KOPT-K1 (cell line): ENCODE data around the gene DNAJC6.

ENCODE experiments used
- H3K27ac ChIP-seq: fragments of 200-600 bp; sonication (generic); 2 replicates; pipeline ENCODE4 v1.5.1; 2016; ENCODE audit warnings: antibody characterized with exemption, mild to moderate bottlenecking, low read depth, low read length; ENCODE audit not compliant: poor library complexity, severe bottlenecking
- H3K36me3 ChIP-seq: fragments of 200-600 bp; sonication (generic); 2 replicates; pipeline ENCODE4 v1.5.1; 2017; ENCODE audit warnings: antibody characterized with exemption, mild to moderate bottlenecking, low read length, moderate library complexity; ENCODE audit not compliant: insufficient read depth
- H3K9me3 ChIP-seq: fragments of 200-600 bp; sonication (generic); 2 replicates; pipeline ENCODE4 v1.5.1; 2017; ENCODE audit warnings: antibody characterized with exemption, low read length, mild to moderate bottlenecking; ENCODE audit not compliant: insufficient read depth, poor library complexity, severe bottlenecking

The DNAJC6 gene

GRCh38 chr1:65393928-65394327 is 84.6 kb downstream of the DNAJC6 start:
- Histone ChIP-seq H3K36me3 (no peaks in the 10 kb centered on the region), H3K9me3 (no peaks in the 10 kb centered on the region), H3K27ac (no peak overlapping the region)

GRCh38 chr1:65395887-65396612 is 86.7 kb downstream of the DNAJC6 start:
- Histone ChIP-seq H3K27ac (no peak overlapping the region), H3K36me3 (no peaks in the 10 kb centered on the region)

GRCh38 chr1:65398083-65398482 is 88.7 kb downstream of the DNAJC6 start:
- no peaks in the 10 kb centered on the region for H3K9me3 ChIP-seq
- no peaks in the 10 kb centered on the region for H3K36me3 ChIP-seq
- H3K27ac ChIP-seq: no peak overlapping the region

More at GRCh38 chr1:65395887-65396612, 86.7 kb downstream of the DNAJC6 start:
- no peaks in the 10 kb centered on the region for H3K9me3 ChIP-seq

GRCh38 chr1:65399003-65399402 is 89.7 kb downstream of the DNAJC6 start:
- H3K9me3 ChIP-seq: no peaks in the 10 kb centered on the region
- no peaks in the 10 kb centered on the region for H3K36me3 ChIP-seq
- no peak overlapping the region for H3K27ac ChIP-seq

- Histone ChIP-seq H3K9me3 (no peaks in the 10 kb centered on the region), H3K36me3 (no peaks in the 10 kb centered on the region), H3K27ac (no peak overlapping the region)
These were observed 92.3 kb downstream of the DNAJC6 start for GRCh38 chr1:65401612-65402011.

GRCh38 chr1:65404941-65405340 is 95.6 kb downstream of the DNAJC6 start:
- no peak overlapping the region for H3K27ac ChIP-seq
- H3K9me3 ChIP-seq: no peaks in the 10 kb centered on the region
- no peaks in the 10 kb centered on the region for H3K36me3 ChIP-seq

- H3K36me3 ChIP-seq: no peaks in the 10 kb centered on the region
- H3K9me3 ChIP-seq: no peaks in the 10 kb centered on the region
- H3K27ac ChIP-seq: no peak overlapping the region
These were observed 98.5 kb downstream of the DNAJC6 start for GRCh38 chr1:65407877-65408276.

- no peak overlapping the region for H3K27ac ChIP-seq
These were observed 100.0 kb downstream of the DNAJC6 start for GRCh38 chr1:65409314-65409713.

GRCh38 chr1:65409816-65410326 is 100.5 kb downstream of the DNAJC6 start:
- Histone ChIP-seq H3K36me3 (no peaks in the 10 kb centered on the region), H3K9me3 (no peaks in the 10 kb centered on the region), H3K27ac (no peak overlapping the region)

More at GRCh38 chr1:65409314-65409713, 100.0 kb downstream of the DNAJC6 start:
- Histone ChIP-seq H3K36me3 (no peaks in the 10 kb centered on the region), H3K9me3 (no peaks in the 10 kb centered on the region)

- H3K9me3 ChIP-seq: no peaks in the 10 kb centered on the region
- H3K36me3 ChIP-seq: no peaks in the 10 kb centered on the region
- H3K27ac ChIP-seq: no peak overlapping the region
These were observed 103.1 kb downstream of the DNAJC6 start for GRCh38 chr1:65412256-65412983.

GRCh38 chr1:65412984-65413375 is 103.6 kb downstream of the DNAJC6 start:
- H3K36me3 ChIP-seq: no peaks in the 10 kb centered on the region

GRCh38 chr1:65414538-65414937 is 105.2 kb downstream of the DNAJC6 start:
- Histone ChIP-seq H3K9me3 (no peaks in the 10 kb centered on the region), H3K36me3 (no peaks in the 10 kb centered on the region), H3K27ac (no peak overlapping the region)

More at GRCh38 chr1:65412984-65413375, 103.6 kb downstream of the DNAJC6 start:
- Histone ChIP-seq H3K9me3 (no peaks in the 10 kb centered on the region), H3K27ac (no peak overlapping the region)

- no peaks in the 10 kb centered on the region for H3K9me3 ChIP-seq
- H3K27ac ChIP-seq: no peak overlapping the region
- H3K36me3 ChIP-seq: no peaks in the 10 kb centered on the region
These were observed 107.4 kb downstream of the DNAJC6 start for GRCh38 chr1:65416767-65417166.

- Histone ChIP-seq H3K27ac (no peak overlapping the region), H3K36me3 (no peaks in the 10 kb centered on the region), H3K9me3 (no peaks in the 10 kb centered on the region)
These were observed 108.4 kb downstream of the DNAJC6 start for GRCh38 chr1:65417729-65418128.

- Histone ChIP-seq H3K36me3 (no peaks in the 10 kb centered on the region), H3K9me3 (no peaks in the 10 kb centered on the region), H3K27ac (no peak overlapping the region)
These were observed 109.3 kb downstream of the DNAJC6 start for GRCh38 chr1:65418522-65419185.
